Activated naive CD8-positive, alpha-beta T cell treated with anti-CD3 and anti-CD28 coated beads, Interleukin-2, amount 50 U/mL, for 24 hours (primary cell): ENCODE measurements around the gene TGFBR2.

Experiments
- ATAC-seq: fragments of 150-1000 bp; cut with Tn5 transposase; one replicate; pipeline ENCODE4 v1.10.0; 2021
- DNase-seq: peaks from one replicate; pipeline ENCODE4 v3.0.0; 2021
- H3K27ac Mint-ChIP-seq: one replicate; pipeline ENCODE4 v1.8.0; 2021; ENCODE audit warnings: mild to moderate bottlenecking, mixed read lengths
- H3K27me3 Mint-ChIP-seq: one replicate; pipeline ENCODE4 v1.8.0; 2021; ENCODE audit warnings: mixed read lengths
- H3K36me3 Mint-ChIP-seq: one replicate; pipeline ENCODE4 v1.8.0; 2021; ENCODE audit warnings: low read depth, mixed read lengths
- H3K4me1 Mint-ChIP-seq: one replicate; pipeline ENCODE4 v1.8.0; 2021; ENCODE audit warnings: mixed read lengths
- H3K4me3 Mint-ChIP-seq: one replicate; pipeline ENCODE4 v1.8.0; 2021; ENCODE audit warnings: mild to moderate bottlenecking, moderate library complexity, mixed read lengths
- H3K9me3 Mint-ChIP-seq: one replicate; pipeline ENCODE4 v1.8.0; 2021; ENCODE audit warnings: mixed read lengths

The TGFBR2 gene

GRCh38 chr3:30610702-30611368 lies 4.4 kb downstream of the TGFBR2 start:
- H3K27me3 Mint-ChIP-seq = no peaks in the 10 kb centered on the region
- ATAC-seq (no peak), DNase-seq (no peak)
- peak overlapping the region; percentile 93 for H3K27ac Mint-ChIP-seq
- peak overlapping the region; percentile 92 for H3K4me3 Mint-ChIP-seq
- H3K4me1 Mint-ChIP-seq = peaks cover 70% of the 10 kb centered on the region
- peaks cover 52% of the 10 kb centered on the region for H3K36me3 Mint-ChIP-seq
- no peaks in the 10 kb centered on the region for H3K9me3 Mint-ChIP-seq

DNA sequence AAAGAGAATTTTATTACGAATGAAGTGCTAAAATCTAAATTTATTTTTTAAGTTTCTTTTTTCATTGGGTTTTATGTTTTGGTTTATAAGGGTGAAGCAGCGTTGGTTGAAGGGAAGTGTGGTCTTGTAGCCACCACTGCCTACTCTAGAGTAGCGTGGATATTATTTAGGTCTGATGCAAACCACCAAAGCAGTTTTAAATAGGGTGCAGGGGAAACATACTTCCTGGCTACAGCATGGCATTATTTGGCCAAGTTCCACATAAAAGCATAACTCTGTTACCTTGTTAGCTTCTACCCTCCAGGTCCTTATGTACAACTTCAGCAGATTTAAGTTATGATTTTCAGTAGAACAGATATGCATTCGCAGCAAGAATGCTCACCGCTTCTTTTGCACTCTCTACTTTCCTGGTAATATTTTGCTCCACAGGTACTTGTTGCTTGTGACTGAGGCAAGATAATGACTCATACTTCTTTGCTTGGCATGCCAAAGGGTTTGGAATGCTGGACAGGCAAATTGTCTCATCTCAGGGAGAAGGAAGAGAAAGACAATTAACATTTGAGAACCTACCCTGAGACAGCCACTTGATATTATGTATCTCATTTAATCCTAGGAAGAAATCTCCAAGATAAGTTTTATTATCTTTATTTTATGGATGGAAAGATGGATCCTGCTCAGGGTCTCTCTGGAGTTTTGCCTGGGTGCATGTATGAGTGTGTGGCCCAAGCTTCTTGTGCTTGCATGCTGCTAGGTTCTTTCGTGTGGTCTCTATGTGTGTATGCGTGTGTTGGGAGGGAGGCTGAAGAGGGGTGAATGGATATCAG lies 5.4 kb downstream of the TGFBR2 start:
- H3K4me1 Mint-ChIP-seq = peaks cover 74% of the 10 kb centered on the region
- H3K9me3 Mint-ChIP-seq = no peaks in the 10 kb centered on the region
- no peaks in the 10 kb centered on the region for H3K27me3 Mint-ChIP-seq
- ATAC-seq (peak; percentile 16), DNase-seq (no peak)
- H3K27ac Mint-ChIP-seq = peak overlapping the region; percentile 93
- H3K4me3 Mint-ChIP-seq = peak overlapping the region; percentile 92
- H3K36me3 Mint-ChIP-seq = peaks cover 60% of the 10 kb centered on the region

GRCh38 chr3:30612437-30613132 lies 6.2 kb downstream of the TGFBR2 start:
- no peaks in the 10 kb centered on the region for H3K9me3 Mint-ChIP-seq
- H3K27me3 Mint-ChIP-seq = no peaks in the 10 kb centered on the region
- H3K36me3 Mint-ChIP-seq = peaks cover 63% of the 10 kb centered on the region
- H3K27ac Mint-ChIP-seq = peak overlapping the region; percentile 93
- ATAC-seq (peak; percentile 21), DNase-seq (no peak)
- H3K4me1 Mint-ChIP-seq = peaks cover 80% of the 10 kb centered on the region
- H3K4me3 Mint-ChIP-seq = peak overlapping the region; percentile 92

DNA sequence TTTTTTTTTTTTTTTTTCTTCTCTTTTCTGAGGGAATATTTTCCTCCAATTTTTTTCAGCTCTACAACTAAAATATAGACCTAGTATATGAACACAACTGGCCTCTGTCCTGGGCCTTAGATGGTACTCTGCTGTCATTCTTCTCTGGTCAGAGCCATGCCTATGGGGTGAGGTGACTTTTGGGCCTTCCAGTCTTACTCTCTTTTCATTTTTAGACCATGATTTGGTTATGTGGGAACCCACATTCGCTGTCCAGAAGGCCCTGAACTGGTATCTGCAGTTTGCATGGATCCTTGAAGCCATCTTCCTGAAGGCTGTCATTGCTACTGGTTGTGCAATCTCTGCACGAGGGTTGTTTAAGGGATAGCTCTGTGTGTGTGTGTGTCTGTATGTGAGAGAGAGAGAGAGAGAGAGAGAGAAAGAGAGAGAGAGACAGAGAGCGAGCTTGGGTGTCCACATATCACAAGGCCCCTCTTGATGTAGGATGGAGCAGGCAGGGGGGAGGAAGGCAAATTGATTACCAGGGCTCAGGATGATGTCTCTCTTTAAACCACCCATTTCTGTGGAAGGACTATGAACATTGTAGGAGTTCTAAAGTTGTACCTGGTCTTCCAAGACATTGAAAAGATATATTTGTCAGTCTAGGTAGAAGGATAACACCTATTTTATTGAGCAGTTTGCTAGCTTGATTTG lies 6.9 kb downstream of the TGFBR2 start:
- Mint-ChIP-seq H3K4me1 (peaks cover 84% of the 10 kb centered on the region), H3K27ac (peak overlapping the region; percentile 93), H3K4me3 (peak overlapping the region; percentile 92), H3K27me3 (no peaks in the 10 kb centered on the region), H3K9me3 (no peaks in the 10 kb centered on the region), H3K36me3 (peaks cover 67% of the 10 kb centered on the region)
- ATAC-seq (no peak), DNase-seq (no peak)

- peaks cover 67% of the 10 kb centered on the region for H3K36me3 Mint-ChIP-seq
- no peak for ATAC-seq
- DNase-seq = no peak
- H3K9me3 Mint-ChIP-seq = no peaks in the 10 kb centered on the region
- H3K4me1 Mint-ChIP-seq = peaks cover 94% of the 10 kb centered on the region
- H3K4me3 Mint-ChIP-seq = peak overlapping the region; percentile 92
- H3K27ac Mint-ChIP-seq = peak overlapping the region; percentile 93
- no peaks in the 10 kb centered on the region for H3K27me3 Mint-ChIP-seq
Observed at GRCh38 chr3:30614373-30614772, 8.0 kb downstream of the TGFBR2 start.

- Mint-ChIP-seq H3K27ac (peak overlapping the region; percentile 93), H3K4me3 (peak overlapping the region; percentile 92), H3K36me3 (peaks cover 67% of the 10 kb centered on the region), H3K27me3 (no peaks in the 10 kb centered on the region), H3K9me3 (no peaks in the 10 kb centered on the region), H3K4me1 (peaks cover 96% of the 10 kb centered on the region)
- peak; percentile 65 for ATAC-seq
- no peak for DNase-seq
Observed at GRCh38 chr3:30614943-30615342, 8.5 kb downstream of the TGFBR2 start.

- Mint-ChIP-seq H3K4me3 (peak overlapping the region; percentile 92), H3K4me1 (peaks cover 97% of the 10 kb centered on the region), H3K9me3 (no peaks in the 10 kb centered on the region), H3K27me3 (no peaks in the 10 kb centered on the region), H3K36me3 (peaks cover 69% of the 10 kb centered on the region), H3K27ac (peak overlapping the region; percentile 93)
- ATAC-seq (no peak), DNase-seq (no peak)
Observed at GRCh38 chr3:30615615-30616346, 9.4 kb downstream of the TGFBR2 start.

GRCh38 chr3:30616347-30617027 lies 10.1 kb downstream of the TGFBR2 start:
- H3K4me1 Mint-ChIP-seq = peaks cover 96% of the 10 kb centered on the region
- H3K9me3 Mint-ChIP-seq = no peaks in the 10 kb centered on the region
- H3K27ac Mint-ChIP-seq = peak overlapping the region; percentile 93
- no peaks in the 10 kb centered on the region for H3K27me3 Mint-ChIP-seq
- H3K36me3 Mint-ChIP-seq = peaks cover 71% of the 10 kb centered on the region
- ATAC-seq = no peak
- H3K4me3 Mint-ChIP-seq = peak overlapping the region; percentile 73
- no peak for DNase-seq

DNA sequence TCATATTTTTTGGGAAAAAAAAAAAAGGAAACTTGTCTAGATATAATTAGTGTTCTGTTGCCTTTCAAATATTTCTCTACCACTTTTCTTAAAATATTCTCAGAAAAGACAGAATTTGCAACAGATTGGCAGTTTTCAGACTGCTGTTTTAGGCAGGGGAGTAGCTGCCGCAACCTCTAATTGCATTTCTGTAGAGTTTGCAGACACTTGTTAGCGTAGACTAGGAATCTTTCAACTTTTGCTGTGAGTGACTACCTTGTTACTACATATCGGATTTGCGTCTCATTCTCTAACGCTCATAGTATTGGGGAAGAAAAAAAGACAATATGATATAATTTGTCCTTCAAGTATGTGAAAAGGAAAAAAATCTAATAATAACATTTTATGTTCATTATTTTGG lies 10.7 kb downstream of the TGFBR2 start:
- H3K9me3 Mint-ChIP-seq = no peaks in the 10 kb centered on the region
- peak overlapping the region; percentile 93 for H3K27ac Mint-ChIP-seq
- peaks cover 96% of the 10 kb centered on the region for H3K4me1 Mint-ChIP-seq
- no peak for ATAC-seq
- H3K27me3 Mint-ChIP-seq = no peaks in the 10 kb centered on the region
- peaks cover 73% of the 10 kb centered on the region for H3K36me3 Mint-ChIP-seq
- H3K4me3 Mint-ChIP-seq = peak overlapping the region; percentile 73
- no peak for DNase-seq

DNA sequence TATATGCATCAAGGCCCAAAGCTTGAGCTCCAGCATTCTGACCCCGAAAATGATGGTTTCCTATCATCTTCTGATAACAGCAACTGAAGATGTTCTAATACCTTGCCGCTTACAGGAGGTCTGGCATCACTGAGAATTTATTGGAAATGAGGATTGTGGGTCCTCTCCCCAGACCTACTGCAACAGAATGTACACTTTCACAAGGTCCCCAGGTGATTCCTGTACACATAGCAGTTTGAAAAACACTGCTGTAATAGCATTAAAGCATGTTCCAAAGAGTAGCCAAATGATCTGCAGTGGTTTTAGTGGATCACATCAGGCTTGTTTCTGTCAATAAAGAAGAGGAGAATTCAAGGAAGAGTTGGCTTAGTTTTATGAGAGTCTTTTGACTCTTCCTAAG lies 11.3 kb downstream of the TGFBR2 start:
- Mint-ChIP-seq H3K4me1 (peaks cover 96% of the 10 kb centered on the region), H3K9me3 (no peaks in the 10 kb centered on the region), H3K36me3 (peaks cover 72% of the 10 kb centered on the region), H3K27ac (peak overlapping the region; percentile 93), H3K4me3 (peak overlapping the region; percentile 70), H3K27me3 (no peaks in the 10 kb centered on the region)
- DNase-seq = no peak
- ATAC-seq = no peak

DNA sequence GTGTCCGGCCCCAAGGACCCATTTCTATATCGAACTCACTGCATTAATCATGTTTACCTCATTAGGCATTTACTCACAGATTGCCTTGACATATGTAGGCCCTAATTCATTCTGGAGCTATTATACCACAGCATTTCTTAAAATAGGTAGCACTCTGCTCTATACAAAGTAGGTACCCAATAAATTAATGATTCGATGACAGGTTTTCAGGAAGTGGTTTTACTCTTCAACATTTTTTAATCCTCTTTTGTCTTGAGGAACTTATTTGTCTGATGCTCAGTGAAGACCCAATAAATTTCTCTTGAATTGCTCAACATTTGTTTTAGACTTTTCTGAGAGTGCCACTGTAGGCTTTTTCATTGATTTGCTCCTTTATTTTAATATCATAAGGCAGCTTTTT lies 12.1 kb downstream of the TGFBR2 start:
- DNase-seq (no peak), ATAC-seq (no peak)
- H3K27me3 Mint-ChIP-seq = no peaks in the 10 kb centered on the region
- peaks cover 96% of the 10 kb centered on the region for H3K4me1 Mint-ChIP-seq
- peak overlapping the region; percentile 93 for H3K27ac Mint-ChIP-seq
- peaks cover 74% of the 10 kb centered on the region for H3K36me3 Mint-ChIP-seq
- H3K4me3 Mint-ChIP-seq = peak overlapping the region; percentile 70
- H3K9me3 Mint-ChIP-seq = peaks cover 1% of the 10 kb centered on the region

- ATAC-seq (no peak), DNase-seq (no peak)
- H3K27me3 Mint-ChIP-seq = no peaks in the 10 kb centered on the region
- H3K4me1 Mint-ChIP-seq = peaks cover 96% of the 10 kb centered on the region
- H3K36me3 Mint-ChIP-seq = peaks cover 79% of the 10 kb centered on the region
- peak overlapping the region; percentile 93 for H3K27ac Mint-ChIP-seq
- H3K9me3 Mint-ChIP-seq = peaks cover 3% of the 10 kb centered on the region
- peak overlapping the region; percentile 70 for H3K4me3 Mint-ChIP-seq
Observed at GRCh38 chr3:30619318-30619717, 12.9 kb downstream of the TGFBR2 start.
